ENCODE data around the gene PRH2.

Gene PRH2

DNA sequence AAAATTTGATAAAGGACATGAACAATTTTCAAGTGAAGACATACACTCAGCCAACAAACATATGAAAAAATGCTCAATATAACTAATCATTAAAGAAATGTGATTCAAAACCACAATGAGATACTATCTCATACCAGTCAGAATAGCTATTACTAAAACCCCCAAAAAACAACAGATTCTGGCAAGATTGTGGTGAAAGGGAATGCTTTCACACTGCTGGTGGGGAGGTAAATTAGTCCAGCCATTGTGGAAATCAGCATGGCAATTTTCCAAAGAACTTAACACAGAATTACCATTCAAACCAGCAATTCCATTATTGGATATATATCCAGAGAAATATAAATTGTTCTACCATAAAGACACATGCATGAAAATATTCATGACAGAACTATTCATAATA lies 28.7 kb downstream of the PRH2 start:
- no peak overlapping the region for H3K27ac ChIP-seq
- DNase-seq (ENCODE audit: low read depth, low spot score) = no peak

DNA sequence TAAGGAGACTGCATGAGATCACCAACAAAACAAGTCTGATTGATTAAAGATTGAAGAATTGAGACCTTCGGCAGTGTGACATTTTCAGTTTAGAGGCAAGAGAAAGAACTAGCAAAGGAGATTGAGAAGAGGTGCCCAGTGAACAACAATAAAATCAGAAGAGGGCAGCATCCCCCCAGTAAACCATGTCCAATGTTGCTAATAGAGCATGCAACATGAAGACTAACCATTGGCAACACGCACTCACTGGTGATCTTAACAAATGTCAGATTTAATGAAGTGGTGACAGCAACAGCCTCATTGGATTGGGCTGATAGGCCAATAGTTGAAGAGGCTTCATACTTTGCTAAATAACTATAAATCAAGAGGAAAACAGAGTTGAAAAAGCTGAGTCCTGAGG lies 30.8 kb downstream of the PRH2 start:
- H3K27ac ChIP-seq = no peak overlapping the region
- DNase-seq (ENCODE audit: low read depth, low spot score) = no peak

- no peak for DNase-seq (ENCODE audit: low read depth, low spot score)
- no peak overlapping the region for H3K27ac ChIP-seq
These were observed 31.2 kb downstream of the PRH2 start for GRCh38 chr12:10960211-10960610.

- H3K27ac ChIP-seq = no peak overlapping the region
- DNase-seq (ENCODE audit: low read depth, low spot score) = no peak
These were observed 36.4 kb downstream of the PRH2 start for GRCh38 chr12:10965476-10965875.

- no peak for DNase-seq (ENCODE audit: low read depth, low spot score)
- no peak overlapping the region for H3K27ac ChIP-seq
These were observed 37.3 kb downstream of the PRH2 start for GRCh38 chr12:10966314-10966713.

DNA sequence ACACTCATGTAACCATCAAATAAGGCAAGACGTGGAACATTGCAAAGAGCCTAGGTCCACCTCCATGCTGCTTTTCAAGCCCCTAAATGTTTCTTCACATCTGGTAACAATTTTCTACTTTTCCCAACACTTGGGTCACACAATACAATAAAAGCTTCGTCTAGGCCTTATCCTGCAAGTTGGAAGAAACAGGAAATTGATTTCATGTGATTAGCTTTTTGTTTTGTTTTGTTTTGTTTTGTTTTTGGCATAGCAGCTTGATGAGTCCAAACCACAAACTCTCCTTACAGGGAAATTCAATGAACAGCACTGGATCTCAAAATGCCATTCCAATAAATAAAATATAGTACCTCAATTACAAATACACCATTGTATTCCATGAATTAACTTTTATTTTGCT lies 38.4 kb downstream of the PRH2 start:
- no peak overlapping the region for H3K27ac ChIP-seq
- DNase-seq (ENCODE audit: low read depth, low spot score) = no peak

GRCh38 chr12:10968765-10969456 lies 39.9 kb downstream of the PRH2 start:
- no peak for DNase-seq (ENCODE audit: low read depth, low spot score)

GRCh38 chr12:10974965-10975364 lies 45.9 kb downstream of the PRH2 start:
- no peak for DNase-seq (ENCODE audit: low read depth, low spot score)
- no peak overlapping the region for H3K27ac ChIP-seq

More at GRCh38 chr12:10968765-10969456, 39.9 kb downstream of the PRH2 start:
- H3K27ac ChIP-seq = no peak overlapping the region

DNA sequence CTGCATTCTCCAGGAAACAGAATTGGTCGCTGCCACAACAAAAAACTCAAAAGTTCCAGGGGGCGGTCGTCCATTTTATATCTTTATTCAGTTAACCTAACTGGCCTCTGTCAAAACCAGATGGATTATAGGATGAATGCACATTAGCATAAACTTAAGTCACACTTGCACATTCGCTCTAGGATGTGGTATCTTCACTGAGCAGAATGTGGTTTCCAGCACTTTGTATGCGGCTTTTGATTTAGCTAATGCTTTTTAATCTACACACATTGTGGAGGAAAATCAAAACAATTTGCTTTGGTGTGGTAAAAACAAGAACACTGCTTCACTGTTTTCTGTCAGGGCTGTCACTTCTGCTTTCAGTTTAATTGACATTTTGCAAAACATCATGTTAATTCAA lies 53.2 kb downstream of the PRH2 start:
- no peak overlapping the region for H3K27ac ChIP-seq
- DNase-seq (ENCODE audit: low read depth, low spot score) = no peak
